HG03159 (cell line): ENCODE data around the gene MAB21L2.

Experiments
- ATAC-seq: cut with Tn5 transposase; IDR thresholded peaks from one replicate; pipeline ENCODE4 v1.9.1; 2021; ENCODE audit warnings: mild to moderate bottlenecking, moderate library complexity; ENCODE audit not compliant: unreplicated experiment

MAB21L2 gene

DNA sequence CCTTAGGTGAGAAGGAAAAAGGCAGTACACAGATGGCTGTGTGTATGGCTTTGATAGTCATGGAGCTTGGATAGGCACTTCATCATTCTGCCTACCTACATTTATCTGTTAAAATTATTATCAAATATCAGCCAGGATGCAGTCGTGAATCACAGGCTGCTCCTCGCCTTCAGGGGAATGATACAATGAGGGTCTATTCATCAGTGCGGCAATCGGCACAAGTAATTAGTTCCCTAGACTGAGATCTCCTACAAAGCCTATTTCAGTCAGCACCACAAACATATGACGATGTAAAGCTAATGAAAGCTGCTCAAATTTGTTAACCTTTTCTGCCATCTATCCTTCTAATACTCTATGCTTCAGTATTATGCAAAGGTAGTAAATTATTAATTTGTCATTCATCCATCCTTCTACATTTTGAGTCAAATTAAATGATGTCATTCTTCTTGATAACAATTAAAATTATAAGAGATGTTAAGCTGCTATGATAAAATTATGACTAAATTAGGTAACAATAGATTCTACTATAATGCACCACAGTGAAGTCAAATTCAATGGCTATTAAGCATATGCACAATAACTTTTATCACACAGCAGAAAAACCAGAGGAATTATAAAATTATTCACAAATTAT, 19.0 kb downstream of the MAB21L2 start:
- no peak for ATAC-seq

DNA sequence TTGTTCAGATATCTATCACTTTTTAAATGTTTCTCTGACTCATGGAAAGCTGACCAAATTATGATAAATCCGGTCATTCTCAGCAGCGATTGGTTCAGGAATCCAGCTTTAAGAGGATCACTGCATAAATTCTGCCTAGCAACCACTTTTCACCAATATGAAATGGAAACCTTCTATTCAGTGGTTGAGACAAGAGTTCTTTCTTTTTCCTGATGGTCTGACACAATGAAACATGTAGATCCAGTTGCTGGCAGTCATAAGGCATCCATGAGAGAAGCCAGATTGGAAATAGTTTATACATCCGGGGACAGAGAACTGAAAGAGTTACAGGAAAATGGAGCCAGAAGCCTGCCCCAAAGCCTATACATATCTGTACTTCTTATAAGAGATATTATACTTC, 27.2 kb downstream of the MAB21L2 start:
- ATAC-seq: no peak

- no peak for ATAC-seq
Observed at GRCh38 chr4:150619042-150619441, 37.1 kb downstream of the MAB21L2 start.

- no peak for ATAC-seq
Observed at GRCh38 chr4:150624055-150624454, 42.1 kb downstream of the MAB21L2 start.

DNA sequence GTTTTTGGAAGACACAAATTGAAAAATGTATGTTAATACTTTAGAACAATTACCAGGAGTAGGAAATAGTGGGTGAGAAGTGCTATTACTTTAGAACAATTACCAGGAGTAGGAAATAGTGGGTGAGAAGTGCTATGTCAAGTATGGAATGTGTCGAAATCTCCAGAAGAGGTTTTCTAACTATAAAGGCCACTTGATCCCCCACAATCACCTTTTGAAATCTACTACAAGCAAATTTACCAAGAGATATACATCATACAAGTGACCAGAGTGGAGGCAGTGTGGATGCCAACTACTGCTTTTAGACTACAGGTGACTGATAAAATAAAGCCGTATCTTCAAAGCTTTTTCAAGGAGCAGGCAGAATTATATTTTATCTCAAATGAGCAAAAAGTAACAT, 43.1 kb downstream of the MAB21L2 start:
- ATAC-seq: no peak

DNA sequence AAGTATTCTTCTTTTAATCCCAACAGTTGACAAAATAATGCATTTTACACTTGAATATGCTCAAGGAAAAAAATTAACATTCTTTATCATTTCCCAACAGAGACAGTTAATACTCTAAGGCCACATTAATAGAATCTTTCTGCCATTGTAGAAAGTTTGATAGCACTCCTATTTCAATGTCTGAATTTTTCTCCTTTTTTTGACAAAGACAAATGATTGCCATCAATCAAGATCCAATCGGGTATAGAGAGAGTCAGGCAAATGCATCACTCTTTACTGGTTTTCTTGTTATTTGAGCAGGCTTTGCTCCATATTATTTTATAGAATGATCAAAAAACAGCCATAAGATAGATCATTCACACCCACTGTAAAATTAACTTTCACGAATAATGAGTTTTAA, 46.1 kb downstream of the MAB21L2 start:
- no peak for ATAC-seq

DNA sequence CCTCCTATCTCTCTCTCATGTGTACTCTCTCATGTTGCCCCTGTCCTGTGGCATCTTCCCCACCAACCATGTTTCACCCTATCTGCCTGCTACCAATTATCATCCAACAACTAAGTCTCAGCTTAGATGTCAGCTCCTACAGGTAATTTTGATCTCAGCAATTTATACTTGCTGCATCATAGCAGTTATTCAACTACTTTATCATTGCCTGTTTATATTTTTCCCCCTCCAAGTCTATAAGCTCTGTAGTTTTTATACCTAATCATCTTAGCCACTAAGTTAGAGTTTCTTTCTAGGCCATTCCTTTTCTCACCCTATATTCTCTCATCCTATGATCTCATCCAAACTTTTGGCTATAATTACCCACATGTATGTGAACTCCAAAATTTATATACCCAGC, 50.7 kb downstream of the MAB21L2 start:
- no peak for ATAC-seq
